Ectodermal cell (in vitro differentiated cells): ENCODE measurements around the gene INSC.

ENCODE experiments used
- H3K27ac ChIP-seq: 2 replicates; pipeline ENCODE4 v1.7.0; 2013; ENCODE audit warnings: mild to moderate bottlenecking, low read depth, low read length; ENCODE audit not compliant: insufficient read depth, poor library complexity, severe bottlenecking
- H3K27me3 ChIP-seq: 2 replicates; pipeline ENCODE4 v1.7.0; 2013; ENCODE audit warnings: mild to moderate bottlenecking, low read length; ENCODE audit not compliant: insufficient read depth, control insufficient read depth, poor library complexity, severe bottlenecking
- H3K36me3 ChIP-seq: one replicate; pipeline ENCODE4 v1.7.0; 2013; ENCODE audit warnings: low read length; ENCODE audit not compliant: control insufficient read depth, insufficient read depth
- H3K4me1 ChIP-seq: one replicate; pipeline ENCODE4 v1.7.0; 2013; ENCODE audit warnings: low read length; ENCODE audit not compliant: control insufficient read depth, insufficient read depth
- H3K4me3 ChIP-seq: 2 replicates; pipeline ENCODE4 v1.7.0; 2013; ENCODE audit warnings: low read depth, low read length, control low read depth; ENCODE audit not compliant: insufficient read depth
- H3K9me3 ChIP-seq: 2 replicates; pipeline ENCODE4 v1.7.0; 2013; ENCODE audit warnings: mild to moderate bottlenecking, low read length, moderate library complexity; ENCODE audit not compliant: control insufficient read depth
- WGBS, 2 experiments: methylation state at CpG; one replicate each; pipeline ENCODE4 v1.1.7; 2013; ENCODE audit warnings: missing lambda C conversion rate in 2 of 2; 5-methylcytosine and 5-hydroxymethylcytosine counted together

INSC gene

DNA sequence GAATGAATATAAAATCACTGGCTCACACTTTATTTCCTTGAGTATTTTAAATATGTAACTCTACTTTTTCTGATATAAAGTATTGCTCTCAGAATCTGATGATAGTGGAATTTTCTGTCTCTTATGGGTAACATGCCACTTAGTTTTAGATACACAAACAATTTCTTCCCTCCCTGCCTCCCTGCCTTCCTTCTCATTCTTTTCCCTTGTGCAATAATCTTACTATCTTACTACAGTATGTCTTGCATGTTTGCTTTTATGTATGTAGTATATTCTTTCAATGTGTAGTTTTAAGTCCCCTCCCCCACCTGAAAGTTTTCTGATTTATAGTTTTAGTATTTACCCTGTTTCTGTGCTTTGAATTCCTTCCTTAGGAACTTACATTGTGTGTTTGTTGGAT is 48.4 kb downstream of the INSC start:
- Histone ChIP-seq H3K4me1 (no peaks in the 10 kb centered on the region), H3K9me3 (no peaks in the 10 kb centered on the region), H3K36me3 (no peaks in the 10 kb centered on the region), H3K27me3 (no peaks in the 10 kb centered on the region), H3K27ac (no peak overlapping the region), H3K4me3 (no peak overlapping the region)

GRCh38 chr11:15166204-15166603 is 51.5 kb downstream of the INSC start:
- H3K9me3 ChIP-seq, result no peaks in the 10 kb centered on the region
- H3K27me3 ChIP-seq, result no peaks in the 10 kb centered on the region
- H3K27ac ChIP-seq, result no peak overlapping the region
- H3K4me3 ChIP-seq, result no peak overlapping the region
- H3K4me1 ChIP-seq, result no peaks in the 10 kb centered on the region
- no peaks in the 10 kb centered on the region for H3K36me3 ChIP-seq

DNA sequence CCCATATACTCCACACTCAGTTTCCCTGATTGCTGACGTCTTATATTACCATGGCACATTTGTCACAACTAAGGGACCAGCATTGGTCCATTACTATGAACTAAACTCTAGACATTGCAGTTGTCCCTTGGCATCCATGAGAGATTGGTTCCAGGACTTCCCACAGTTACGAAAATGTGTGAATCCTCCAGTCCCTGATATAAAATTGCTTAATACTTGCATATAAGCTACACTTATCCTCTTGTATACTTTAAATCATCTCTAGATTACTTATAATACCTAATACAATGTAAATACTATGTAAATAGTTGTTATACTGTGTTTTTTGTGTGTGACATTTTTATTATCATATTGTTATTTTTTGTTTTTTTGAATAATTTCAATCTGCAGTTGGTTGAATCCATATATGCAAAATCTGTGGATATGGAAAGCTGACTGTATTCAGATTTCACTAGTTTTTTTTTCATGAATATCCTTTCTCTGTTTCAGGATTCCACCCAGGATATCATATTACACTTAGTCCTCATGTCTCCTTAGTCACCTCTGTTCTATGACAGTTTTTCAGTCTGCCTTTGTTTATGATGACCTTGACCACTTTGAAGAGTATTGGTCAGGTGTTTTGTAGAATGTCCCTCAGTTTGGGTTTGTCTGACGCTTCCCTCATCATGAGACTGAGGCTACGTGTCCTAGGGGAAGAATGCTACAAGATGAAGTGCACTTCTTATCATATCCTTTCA is 55.3 kb downstream of the INSC start:
- 92% methylated on average over 4 of the region's 4 CpGs for WGBS, 2 experiments
- Histone ChIP-seq H3K4me3 (no peak overlapping the region), H3K27me3 (no peaks in the 10 kb centered on the region), H3K36me3 (no peaks in the 10 kb centered on the region), H3K4me1 (no peaks in the 10 kb centered on the region), H3K27ac (no peak overlapping the region), H3K9me3 (no peaks in the 10 kb centered on the region)

DNA sequence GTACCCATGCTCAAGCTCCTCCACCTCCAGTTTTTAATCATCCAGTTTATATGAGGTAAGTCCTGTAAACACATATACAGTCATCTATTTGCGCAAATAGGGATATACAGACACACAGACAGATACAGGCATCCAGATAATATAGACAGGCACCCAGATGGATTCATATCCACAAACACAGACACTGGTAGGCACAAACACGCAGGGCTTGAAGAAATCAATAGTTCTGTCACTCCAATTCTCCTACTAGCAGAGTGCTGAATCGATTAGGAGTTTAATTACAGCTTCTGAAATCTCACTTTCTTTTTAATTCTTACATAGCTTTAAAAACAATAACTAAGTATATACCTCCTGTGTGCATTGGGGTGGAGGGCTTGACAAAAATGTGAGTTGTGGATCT is 56.0 kb downstream of the INSC start:
- WGBS, 2 experiments, result 96 to 98% methylated on average over 3 of the region's 3 CpGs
- Histone ChIP-seq H3K36me3 (no peaks in the 10 kb centered on the region), H3K4me3 (no peak overlapping the region), H3K27ac (no peak overlapping the region), H3K9me3 (no peaks in the 10 kb centered on the region), H3K4me1 (no peaks in the 10 kb centered on the region), H3K27me3 (no peaks in the 10 kb centered on the region)

DNA sequence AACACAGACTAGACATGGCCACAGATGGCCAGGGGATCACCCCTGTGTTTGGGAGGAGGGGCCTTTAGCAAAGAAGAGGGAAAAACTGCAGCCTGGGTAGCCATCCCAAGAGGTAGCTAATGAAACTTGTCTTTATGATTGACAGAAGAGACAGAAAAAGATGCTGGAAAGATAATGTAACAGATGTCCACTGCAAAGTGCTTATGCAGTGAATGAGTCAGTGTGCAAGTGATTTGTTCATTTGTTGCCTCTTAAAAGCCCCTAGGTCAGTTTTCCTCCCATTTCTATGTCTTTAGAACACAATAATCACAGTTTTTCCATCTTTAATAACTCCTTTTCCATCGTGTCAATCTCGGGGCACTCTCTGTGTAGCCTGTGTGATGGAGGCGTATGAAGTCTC is 57.2 kb downstream of the INSC start:
- Histone ChIP-seq H3K4me1 (no peaks in the 10 kb centered on the region), H3K27me3 (no peaks in the 10 kb centered on the region), H3K9me3 (no peaks in the 10 kb centered on the region), H3K36me3 (no peaks in the 10 kb centered on the region), H3K27ac (no peak overlapping the region), H3K4me3 (no peak overlapping the region)
- WGBS, 2 experiments, result 89 to 97% methylated on average over 3 of the region's 3 CpGs

DNA sequence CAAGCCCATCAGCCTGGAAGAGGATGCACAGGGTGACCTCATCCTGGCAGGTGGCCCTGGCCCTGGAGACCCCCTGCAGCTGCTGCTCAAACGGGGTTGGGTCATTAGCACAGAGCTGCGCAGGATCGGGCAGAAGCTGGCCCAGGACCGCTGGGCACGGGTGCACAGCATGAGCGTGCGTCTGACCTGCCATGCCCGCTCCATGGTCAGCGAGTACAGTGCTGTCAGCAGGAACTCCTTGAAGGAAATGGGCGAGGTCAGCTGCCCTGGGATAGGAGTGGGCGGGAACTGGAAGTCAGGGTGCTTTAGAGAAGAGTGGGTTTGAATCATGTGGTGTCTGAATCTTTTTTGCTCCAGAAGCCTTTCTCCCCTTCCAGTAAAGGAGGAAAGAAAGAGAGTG is 61.1 kb downstream of the INSC start:
- H3K9me3 ChIP-seq, result no peaks in the 10 kb centered on the region
- H3K36me3 ChIP-seq, result no peaks in the 10 kb centered on the region
- H3K4me3 ChIP-seq, result no peak overlapping the region
- no peaks in the 10 kb centered on the region for H3K27me3 ChIP-seq
- WGBS, 2 experiments, result 92% methylated on average over 11 of the region's 11 CpGs
- H3K4me1 ChIP-seq, result no peaks in the 10 kb centered on the region
- no peak overlapping the region for H3K27ac ChIP-seq

DNA sequence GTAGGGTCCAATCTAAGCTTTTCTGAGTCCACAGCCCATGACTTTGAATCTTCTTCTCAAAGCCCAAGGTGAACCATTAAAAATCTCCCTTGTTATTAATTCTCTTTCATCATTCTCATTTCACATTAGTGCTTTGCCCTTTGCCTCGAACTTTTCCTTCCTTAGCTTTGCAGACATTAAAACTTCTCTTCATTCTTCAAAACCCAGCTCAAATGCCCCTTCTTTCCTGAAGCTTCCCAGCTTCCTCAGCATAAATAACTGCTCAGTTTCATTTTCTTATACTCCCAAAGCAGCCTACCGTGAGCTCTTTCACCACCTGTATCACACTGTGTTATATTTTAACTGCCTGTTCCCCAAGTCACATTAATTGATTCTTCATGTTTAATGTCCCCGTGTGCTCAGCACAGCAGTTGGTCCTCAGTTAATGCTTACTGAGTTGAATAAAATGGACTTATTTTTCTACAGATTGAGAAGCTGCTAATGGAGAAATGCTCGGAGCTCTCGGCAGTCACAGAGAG is 62.0 kb downstream of the INSC start:
- Histone ChIP-seq H3K36me3 (no peaks in the 10 kb centered on the region), H3K4me1 (no peaks in the 10 kb centered on the region), H3K27me3 (no peaks in the 10 kb centered on the region), H3K4me3 (no peak overlapping the region), H3K27ac (no peak overlapping the region), H3K9me3 (no peaks in the 10 kb centered on the region)
- WGBS, 2 experiments, result 89 to 93% methylated on average over 5 of the region's 5 CpGs

DNA sequence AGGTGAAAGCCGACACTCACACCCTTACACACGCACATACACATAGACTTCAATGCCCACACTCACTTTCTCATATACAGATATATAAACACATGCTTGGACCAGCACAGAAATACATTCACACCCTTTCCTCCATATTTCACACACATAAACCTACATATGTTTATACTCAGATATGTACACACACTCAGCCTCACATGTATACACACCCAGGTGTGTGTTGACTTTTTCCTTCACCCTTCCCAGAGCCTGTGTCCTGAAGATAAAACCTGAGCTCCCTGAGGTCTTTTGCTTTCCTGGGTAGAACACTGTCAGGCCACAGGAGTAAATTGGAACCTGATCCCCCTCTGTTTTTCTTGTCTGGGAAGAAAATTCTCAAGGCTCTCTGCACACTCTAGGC is 62.8 kb downstream of the INSC start:
- no peaks in the 10 kb centered on the region for H3K4me1 ChIP-seq
- H3K27ac ChIP-seq, result no peak overlapping the region
- H3K27me3 ChIP-seq, result no peaks in the 10 kb centered on the region
- 90% methylated on average over 2 of the region's 2 CpGs for WGBS, 2 experiments
- no peaks in the 10 kb centered on the region for H3K9me3 ChIP-seq
- H3K4me3 ChIP-seq, result no peak overlapping the region
- H3K36me3 ChIP-seq, result no peaks in the 10 kb centered on the region

- Histone ChIP-seq H3K27ac (no peak overlapping the region), H3K27me3 (no peaks in the 10 kb centered on the region), H3K36me3 (no peaks in the 10 kb centered on the region), H3K9me3 (no peaks in the 10 kb centered on the region), H3K4me3 (no peak overlapping the region), H3K4me1 (no peaks in the 10 kb centered on the region)
- WGBS, 2 experiments, result 94 to 96% methylated on average over 3 of the region's 3 CpGs
These were observed 63.5 kb downstream of the INSC start for GRCh38 chr11:15178214-15178613.

- no peaks in the 10 kb centered on the region for H3K9me3 ChIP-seq
- H3K27me3 ChIP-seq, result no peaks in the 10 kb centered on the region
- WGBS, 2 experiments, result 84 to 87% methylated on average over 2 of the region's 2 CpGs
- no peak overlapping the region for H3K27ac ChIP-seq
- H3K36me3 ChIP-seq, result no peaks in the 10 kb centered on the region
- H3K4me3 ChIP-seq, result no peak overlapping the region
- no peaks in the 10 kb centered on the region for H3K4me1 ChIP-seq
These were observed 64.4 kb downstream of the INSC start for GRCh38 chr11:15179167-15179566.
